Measurements from ENCODE around the gene HNRNPA1.
"Not testable (repeated sequence)": the region's sequence is repeated elsewhere in the genome, so short reads cannot be mapped to it uniquely, and the experiment has no call there.

HNRNPA1 gene

GRCh38 chr12:54306925-54307741, 26.6 kb downstream of the HNRNPA1 start:
- ATAC-seq: peak; percentile 59
- TF ChIP-seq CREB5 (CRISPR knock-in tag; IDR thresholded peaks at IDR 0.05; ENCODE audit: low read depth): no peak
- no peak for TF ChIP-seq POU6F1 (CRISPR knock-in tag; IDR thresholded peaks at IDR 0.05; ENCODE audit: borderline replicate concordance, low read depth)
- no peak for TF ChIP-seq TCF4 (CRISPR knock-in tag; IDR thresholded peaks at IDR 0.05; ENCODE audit: borderline replicate concordance)
- TF ChIP-seq ESRRG (CRISPR knock-in tag; IDR thresholded peaks at IDR 0.05): no peak
- TF ChIP-seq ARNTL (CRISPR knock-in tag; IDR thresholded peaks at IDR 0.05; ENCODE audit: borderline replicate concordance, low read depth): no peak
- no peak for TF ChIP-seq PPARA (CRISPR knock-in tag; IDR thresholded peaks at IDR 0.05; ENCODE audit: borderline replicate concordance)
- TF ChIP-seq TOX (CRISPR knock-in tag; IDR thresholded peaks at IDR 0.05; ENCODE audit: borderline replicate concordance): no peak
- no peak for TF ChIP-seq ZFP30 (CRISPR knock-in tag; IDR thresholded peaks at IDR 0.05)
- no peak for TF ChIP-seq BACH2 (CRISPR knock-in tag; IDR thresholded peaks at IDR 0.05; ENCODE audit: borderline replicate concordance)
- no peak for TF ChIP-seq SNAI2 (CRISPR knock-in tag; IDR thresholded peaks at IDR 0.05)
- no peak for TF ChIP-seq PATZ1 (CRISPR knock-in tag; IDR thresholded peaks at IDR 0.05; ENCODE audit: borderline replicate concordance)
- no peak for TF ChIP-seq ZNF8 (CRISPR knock-in tag; IDR thresholded peaks at IDR 0.05)
- no peak for TF ChIP-seq ZNF70 (CRISPR knock-in tag; IDR thresholded peaks at IDR 0.05)

- no peak for TF ChIP-seq ESRRG (CRISPR knock-in tag; IDR thresholded peaks at IDR 0.05)
- no peak for ATAC-seq
Observed at GRCh38 chr12:54311051-54311450, 30.5 kb downstream of the HNRNPA1 start.

GRCh38 chr12:54312309-54312708, 31.8 kb downstream of the HNRNPA1 start:
- not testable (repeated sequence) for ATAC-seq

GRCh38 chr12:54321363-54321762, 40.8 kb downstream of the HNRNPA1 start:
- no peak for TF ChIP-seq ESRRG (CRISPR knock-in tag; IDR thresholded peaks at IDR 0.05)
- no peak for TF ChIP-seq ISL1 (CRISPR knock-in tag; IDR thresholded peaks at IDR 0.05)
- TF ChIP-seq TSHZ2 (CRISPR knock-in tag; IDR thresholded peaks at IDR 0.05): no peak
- no peak for TF ChIP-seq PPARA (CRISPR knock-in tag; IDR thresholded peaks at IDR 0.05; ENCODE audit: borderline replicate concordance)
- TF ChIP-seq CSRNP3 (CRISPR knock-in tag; IDR thresholded peaks at IDR 0.05): no peak
- ATAC-seq: no peak

All from SK-N-SH treated with all-trans-retinoic acid at 6 μM for 48 hours (cell line).